Tongue (tissue), 2 donors: ENCODE measurements around the gene BPTF. TPM values are rescaled to one million over a fixed set of nuclear protein-coding genes. Genes with fewer than 3 reads are reported as not detected.
"Not testable (repeated sequence)": the region's sequence is repeated elsewhere in the genome, so short reads cannot be mapped to it uniquely, and the experiment has no call there.

Experiments
- DNase-seq: peaks from one replicate; pipeline ENCODE4 v3.0.0-alpha.2; 2015
- total RNA-seq: library from RNA; depleted of rRNA; stranded (reverse); fragments of >200 nt; gene quantifications from one replicate; pipeline ENCODE4 v1.2.3, GENCODE V29; 2014

BPTF gene
- total RNA-seq, 1 donor from 2014 or later, result 125 TPM

- no peak for DNase-seq
These were observed 55.8 kb downstream of the BPTF start for GRCh38 chr17:67881083-67881482.

GRCh38 chr17:67884741-67885140 lies 59.4 kb downstream of the BPTF start:
- DNase-seq, result no peak

GRCh38 chr17:67891481-67892119 lies 66.3 kb downstream of the BPTF start:
- DNase-seq, result peak; percentile 17

GRCh38 chr17:67902511-67903231 lies 77.4 kb downstream of the BPTF start:
- peak; percentile 15 for DNase-seq

GRCh38 chr17:67905298-67905697 lies 80.0 kb downstream of the BPTF start:
- DNase-seq, result not testable (repeated sequence)

GRCh38 chr17:67910117-67910803 lies 85.0 kb downstream of the BPTF start:
- DNase-seq, result not testable (repeated sequence)

GRCh38 chr17:67911059-67911782 lies 85.9 kb downstream of the BPTF start:
- no peak for DNase-seq

GRCh38 chr17:67912088-67912487 lies 86.8 kb downstream of the BPTF start:
- DNase-seq, result no peak

DNA sequence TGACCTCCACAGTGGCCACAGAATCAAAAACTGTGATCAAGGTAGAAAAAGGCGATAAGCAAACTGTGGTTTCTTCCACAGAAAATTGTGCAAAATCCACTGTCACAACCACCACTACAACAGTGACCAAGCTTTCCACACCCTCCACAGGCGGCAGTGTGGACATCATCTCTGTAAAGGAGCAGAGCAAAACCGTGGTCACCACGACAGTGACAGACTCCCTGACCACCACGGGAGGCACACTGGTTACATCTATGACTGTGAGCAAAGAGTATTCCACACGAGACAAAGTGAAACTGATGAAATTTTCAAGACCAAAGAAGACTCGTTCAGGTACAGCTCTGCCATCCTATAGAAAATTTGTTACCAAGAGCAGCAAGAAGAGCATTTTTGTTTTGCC lies 87.4 kb downstream of the BPTF start:
- DNase-seq, result no peak

- DNase-seq, result no peak
These were observed 94.9 kb downstream of the BPTF start for GRCh38 chr17:67920212-67920611.

- no peak for DNase-seq
These were observed 97.2 kb downstream of the BPTF start for GRCh38 chr17:67922503-67922902.

GRCh38 chr17:67928842-67929241 lies 103.5 kb downstream of the BPTF start:
- not testable (repeated sequence) for DNase-seq

DNA sequence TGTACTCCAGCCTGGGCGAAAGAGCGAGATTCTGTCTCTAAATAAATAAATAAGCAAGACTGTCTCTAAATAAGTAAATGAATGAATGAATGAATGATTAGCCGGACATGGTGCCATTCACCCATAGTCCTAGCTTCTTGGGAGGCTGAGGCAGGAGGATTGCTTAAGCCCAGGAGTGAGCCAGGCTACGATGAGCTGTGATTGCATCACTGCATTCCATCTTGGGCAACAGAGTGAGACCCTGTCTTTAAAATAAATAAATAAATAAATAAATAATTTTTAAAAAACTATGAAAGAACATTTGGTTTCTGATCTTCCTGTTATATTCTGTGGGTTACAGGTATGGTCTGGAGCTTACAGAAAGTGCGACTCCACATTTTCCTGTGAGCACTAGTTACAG lies 105.9 kb downstream of the BPTF start:
- no peak for DNase-seq

DNA sequence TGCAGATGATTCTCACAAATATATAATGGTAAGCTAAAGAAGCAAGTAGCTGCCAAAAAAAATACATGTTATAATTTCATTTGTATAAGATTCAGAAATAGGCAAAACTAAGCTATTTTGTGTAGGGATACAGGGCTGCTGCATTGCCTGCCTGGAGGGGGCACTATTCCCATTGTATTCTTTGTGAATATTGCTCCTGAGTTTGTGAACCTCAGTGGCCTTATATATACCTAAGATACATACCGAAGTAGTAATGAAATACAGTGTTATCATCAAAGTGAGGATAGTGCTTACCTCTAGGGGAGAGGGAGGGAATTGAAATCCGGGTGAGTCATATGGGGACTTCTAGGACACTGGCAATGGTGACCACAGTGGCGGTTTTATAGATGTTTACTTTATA lies 117.5 kb downstream of the BPTF start:
- DNase-seq, result no peak

GRCh38 chr17:67944035-67944434 lies 118.7 kb downstream of the BPTF start:
- DNase-seq, result no peak

GRCh38 chr17:67946513-67946912 lies 121.2 kb downstream of the BPTF start:
- no peak for DNase-seq

DNA sequence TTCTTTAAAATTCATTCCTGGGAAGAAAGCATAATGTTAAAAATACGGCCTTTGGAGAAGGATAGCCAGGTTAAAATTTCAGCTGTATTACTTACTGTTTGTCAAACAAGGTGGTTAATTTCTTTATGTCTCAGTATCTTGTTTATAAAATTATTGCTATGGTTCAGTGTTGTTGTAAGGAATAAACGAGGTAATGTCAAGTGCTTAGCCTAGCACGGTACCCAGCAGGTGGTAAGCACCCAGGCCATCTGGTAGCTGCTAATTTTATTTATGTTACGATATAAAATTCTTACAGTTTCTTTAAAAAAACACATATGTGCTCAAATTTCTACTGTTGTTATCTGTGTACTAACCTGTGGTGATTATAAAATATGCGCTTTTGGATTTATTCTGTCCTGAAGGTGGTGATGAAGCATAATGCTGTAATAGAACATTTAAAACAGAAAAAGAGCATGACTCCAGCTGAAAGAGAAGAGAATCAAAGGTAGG lies 122.1 kb downstream of the BPTF start:
- no peak for DNase-seq

GRCh38 chr17:67950945-67951344 lies 125.6 kb downstream of the BPTF start:
- no peak for DNase-seq

GRCh38 chr17:67959510-67959909 lies 134.2 kb downstream of the BPTF start:
- no peak for DNase-seq

DNA sequence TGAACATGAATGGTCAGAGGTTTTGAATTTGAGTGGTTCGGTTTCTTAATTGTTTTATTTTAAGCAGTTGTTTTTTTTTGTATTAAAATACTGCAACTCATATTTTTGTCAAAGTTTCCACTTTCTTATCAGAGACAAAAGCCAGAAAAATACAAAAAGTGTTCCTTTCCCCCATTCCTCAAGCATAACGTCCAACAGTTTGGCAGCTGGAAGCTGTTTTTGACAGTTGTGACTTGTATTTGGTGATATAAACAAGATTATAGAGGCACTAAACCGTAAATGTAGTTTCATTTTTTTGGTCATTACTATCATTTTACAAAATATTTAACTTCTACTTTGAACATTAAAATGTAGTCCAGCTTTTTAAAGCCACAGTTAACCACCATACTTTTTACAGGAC lies 135.0 kb downstream of the BPTF start:
- not testable (repeated sequence) for DNase-seq

DNA sequence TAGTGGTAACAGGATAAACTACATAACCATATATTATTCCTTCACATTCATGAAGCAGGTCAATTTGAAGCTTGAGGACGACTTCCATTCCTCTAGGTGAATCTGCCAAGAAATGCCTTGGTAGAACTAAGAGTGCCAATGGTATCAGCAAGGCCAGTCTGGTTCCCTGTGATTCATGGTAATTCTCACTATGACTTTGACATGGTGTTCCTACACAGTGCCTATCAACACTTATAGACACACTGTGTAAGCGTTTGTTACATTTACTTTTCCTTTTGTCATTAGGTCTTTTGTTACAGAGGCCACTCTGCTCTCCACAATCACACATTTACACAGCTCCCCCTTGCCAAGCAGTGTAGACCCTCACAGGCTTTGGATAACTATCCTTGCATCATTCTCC lies 136.9 kb downstream of the BPTF start:
- DNase-seq, result not testable (repeated sequence)

DNA sequence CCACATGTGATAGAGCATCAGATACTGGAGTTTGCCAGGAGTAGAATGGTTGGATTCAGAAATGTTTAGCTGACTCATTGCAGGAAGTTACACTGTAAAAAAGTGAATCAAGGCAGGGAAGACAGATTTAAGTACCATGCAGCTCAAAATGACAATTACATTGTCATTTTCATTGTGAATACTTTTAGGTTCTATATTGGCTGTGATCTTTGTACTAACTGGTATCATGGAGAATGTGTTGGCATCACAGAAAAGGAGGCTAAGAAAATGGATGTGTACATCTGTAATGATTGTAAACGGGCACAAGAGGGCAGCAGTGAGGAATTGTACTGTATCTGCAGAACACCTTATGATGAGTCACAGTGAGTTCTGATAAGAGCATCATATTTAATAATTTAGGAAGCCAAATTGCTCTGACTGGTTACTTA lies 137.9 kb downstream of the BPTF start:
- peak; percentile 85 for DNase-seq

GRCh38 chr17:67970783-67971182 lies 145.5 kb downstream of the BPTF start:
- DNase-seq, result no peak
